GM12891 (cell line): ENCODE results near the gene TPD52L2.

ENCODE experiments used
- POLR2A ChIP-seq: IDR thresholded peaks from 2 replicates; pipeline ENCODE4 v1.6.1; 2011; ENCODE audit warnings: low read depth, low read length, control low read depth
- POLR2AphosphoS5 ChIP-seq: IDR thresholded peaks from 2 replicates; pipeline ENCODE4 v1.6.1; 2011; ENCODE audit warnings: low read depth, low read length, control low read depth

DNA sequence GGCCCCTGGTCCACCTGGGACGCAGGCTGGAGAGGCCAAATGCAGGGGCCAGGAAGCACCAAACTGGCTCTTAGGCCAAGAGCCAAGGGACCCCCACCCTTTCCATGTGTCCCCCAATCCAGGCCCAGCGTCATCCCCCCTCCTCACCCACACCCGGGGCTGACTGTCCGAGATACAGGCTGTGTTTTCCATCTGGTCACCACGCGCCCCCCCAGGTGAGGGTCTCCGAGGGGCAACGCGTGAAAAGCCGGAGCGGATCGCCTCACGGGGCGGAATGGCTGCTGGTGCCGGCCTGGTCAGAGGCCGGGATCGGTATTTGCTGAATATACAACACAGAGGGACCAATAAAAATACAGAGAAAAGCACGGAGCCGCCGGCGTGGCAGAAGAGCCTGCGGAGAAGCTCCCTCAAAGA, 9.0 kb upstream of the TPD52L2 start:
- TF ChIP-seq POLR2AphosphoS5 (no peak), POLR2A (no peak)
